ENCODE measurements around the gene FAM219B.

The FAM219B gene

DNA sequence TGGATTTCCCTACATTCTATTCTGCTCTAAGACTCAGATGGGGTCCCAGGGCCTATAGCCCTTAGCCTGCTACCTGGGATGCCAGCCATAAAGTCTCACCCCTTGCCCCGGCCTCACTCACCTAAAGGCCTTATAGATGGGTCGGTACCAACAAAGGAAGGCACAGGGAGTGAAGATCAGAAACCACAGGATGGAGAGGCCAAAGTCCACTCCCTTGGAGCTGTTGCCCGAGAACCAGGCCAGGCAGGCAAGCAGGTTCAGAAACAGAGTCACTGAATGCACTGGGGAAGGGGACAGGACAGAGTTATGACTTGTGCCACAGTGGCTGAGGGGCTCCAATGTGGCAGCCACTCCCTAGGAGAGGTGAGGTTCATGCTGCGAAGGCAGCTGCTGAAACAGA, 56.3 kb downstream of the FAM219B start:
- no peak for DNase-seq (ENCODE audit: low read depth)
- TF ChIP-seq, protein P1, sequence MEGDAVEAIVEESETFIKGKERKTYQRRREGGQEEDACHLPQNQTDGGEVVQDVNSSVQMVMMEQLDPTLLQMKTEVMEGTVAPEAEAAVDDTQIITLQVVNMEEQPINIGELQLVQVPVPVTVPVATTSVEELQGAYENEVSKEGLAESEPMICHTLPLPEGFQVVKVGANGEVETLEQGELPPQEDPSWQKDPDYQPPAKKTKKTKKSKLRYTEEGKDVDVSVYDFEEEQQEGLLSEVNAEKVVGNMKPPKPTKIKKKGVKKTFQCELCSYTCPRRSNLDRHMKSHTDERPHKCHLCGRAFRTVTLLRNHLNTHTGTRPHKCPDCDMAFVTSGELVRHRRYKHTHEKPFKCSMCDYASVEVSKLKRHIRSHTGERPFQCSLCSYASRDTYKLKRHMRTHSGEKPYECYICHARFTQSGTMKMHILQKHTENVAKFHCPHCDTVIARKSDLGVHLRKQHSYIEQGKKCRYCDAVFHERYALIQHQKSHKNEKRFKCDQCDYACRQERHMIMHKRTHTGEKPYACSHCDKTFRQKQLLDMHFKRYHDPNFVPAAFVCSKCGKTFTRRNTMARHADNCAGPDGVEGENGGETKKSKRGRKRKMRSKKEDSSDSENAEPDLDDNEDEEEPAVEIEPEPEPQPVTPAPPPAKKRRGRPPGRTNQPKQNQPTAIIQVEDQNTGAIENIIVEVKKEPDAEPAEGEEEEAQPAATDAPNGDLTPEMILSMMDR (IDR thresholded peaks at IDR 0.05; ENCODE audit: low read length, missing control alignments), result no peak
- no peak overlapping the region for H3K4me3 ChIP-seq (replicated peaks; ENCODE audit: low read depth, low read length)
